NB4 (cell line): ENCODE data around the gene MICAL3.

ENCODE experiments used
- TF ChIP-seq, protein P1 (sequence below): IDR thresholded peaks from 2 replicates; pipeline ENCODE4 v1.6.1; 2011; ENCODE audit warnings: low read depth, low read length
- TF ChIP-seq, protein P2 (sequence below): IDR thresholded peaks from one replicate; pipeline ENCODE4 v1.5.1; 2012; ENCODE audit warnings: low read depth, low read length

DNA sequence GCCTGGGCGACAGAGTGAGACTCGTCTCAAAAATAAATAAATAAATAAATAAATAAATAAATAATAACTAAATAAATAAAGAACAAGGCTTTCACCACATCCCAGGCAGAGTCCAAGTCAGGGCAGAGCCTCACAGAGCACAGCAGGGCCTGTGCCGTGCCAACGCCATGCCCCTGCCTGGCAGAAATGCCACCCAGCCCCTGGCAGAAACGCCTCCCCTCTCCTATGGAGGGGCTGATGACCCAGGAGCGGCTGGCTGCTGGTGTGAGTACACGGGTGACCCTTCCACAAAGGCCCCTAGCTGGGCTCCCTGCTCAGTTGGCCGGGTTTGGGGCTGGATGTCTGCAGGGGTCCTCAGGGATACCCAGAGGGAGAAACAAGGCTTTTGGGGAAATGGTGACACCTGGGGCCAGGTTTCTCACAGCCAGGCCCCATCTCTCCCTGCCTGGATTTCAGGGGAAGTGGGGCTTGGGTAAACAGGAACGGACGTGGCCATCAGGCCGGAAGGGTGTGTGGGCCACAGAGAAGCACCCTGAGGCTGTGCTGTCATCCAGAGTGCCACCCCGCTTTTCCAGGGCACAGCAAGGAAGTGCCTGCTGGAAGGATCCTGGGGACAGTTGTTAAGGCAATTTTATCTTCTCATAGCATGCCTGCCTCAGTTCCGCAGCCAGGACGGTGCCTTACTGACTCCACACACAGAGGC lies 255.2 kb downstream of the MICAL3 start:
- TF ChIP-seq, protein P1, sequence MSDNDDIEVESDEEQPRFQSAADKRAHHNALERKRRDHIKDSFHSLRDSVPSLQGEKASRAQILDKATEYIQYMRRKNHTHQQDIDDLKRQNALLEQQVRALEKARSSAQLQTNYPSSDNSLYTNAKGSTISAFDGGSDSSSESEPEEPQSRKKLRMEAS: no peak
- TF ChIP-seq, protein P2, sequence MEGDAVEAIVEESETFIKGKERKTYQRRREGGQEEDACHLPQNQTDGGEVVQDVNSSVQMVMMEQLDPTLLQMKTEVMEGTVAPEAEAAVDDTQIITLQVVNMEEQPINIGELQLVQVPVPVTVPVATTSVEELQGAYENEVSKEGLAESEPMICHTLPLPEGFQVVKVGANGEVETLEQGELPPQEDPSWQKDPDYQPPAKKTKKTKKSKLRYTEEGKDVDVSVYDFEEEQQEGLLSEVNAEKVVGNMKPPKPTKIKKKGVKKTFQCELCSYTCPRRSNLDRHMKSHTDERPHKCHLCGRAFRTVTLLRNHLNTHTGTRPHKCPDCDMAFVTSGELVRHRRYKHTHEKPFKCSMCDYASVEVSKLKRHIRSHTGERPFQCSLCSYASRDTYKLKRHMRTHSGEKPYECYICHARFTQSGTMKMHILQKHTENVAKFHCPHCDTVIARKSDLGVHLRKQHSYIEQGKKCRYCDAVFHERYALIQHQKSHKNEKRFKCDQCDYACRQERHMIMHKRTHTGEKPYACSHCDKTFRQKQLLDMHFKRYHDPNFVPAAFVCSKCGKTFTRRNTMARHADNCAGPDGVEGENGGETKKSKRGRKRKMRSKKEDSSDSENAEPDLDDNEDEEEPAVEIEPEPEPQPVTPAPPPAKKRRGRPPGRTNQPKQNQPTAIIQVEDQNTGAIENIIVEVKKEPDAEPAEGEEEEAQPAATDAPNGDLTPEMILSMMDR: no peak
